ENCODE measurements around the gene GLE1.

The GLE1 gene

GRCh38 chr9:128494746-128495129 is 9.8 kb upstream of the GLE1 start:
- Histone ChIP-seq H3K4me3 (ENCODE audit: low read length, poor library complexity, severe bottlenecking) (peak overlapping the region; percentile 12), H3K4me2 (ENCODE audit: low read depth, low read length, poor library complexity, severe bottlenecking) (peak overlapping the region; percentile 53), H3K9me3 (ENCODE audit: insufficient read depth, low read depth, low read length) (no peaks in the 10 kb centered on the region)

GRCh38 chr9:128495296-128495695 is 9.2 kb upstream of the GLE1 start:
- Histone ChIP-seq H3K9me2 (replicated peaks; ENCODE audit: low read depth, low read length) (no peaks in the 10 kb centered on the region), H2AFZ (ENCODE audit: low read length) (no peak overlapping the region), H3K27me3 (ENCODE audit: insufficient read depth, low read length, poor library complexity, severe bottlenecking) (no peaks in the 10 kb centered on the region), H3K4me2 (ENCODE audit: low read depth, low read length, poor library complexity, severe bottlenecking) (peak overlapping the region; percentile 53), H3K9me3 (ENCODE audit: insufficient read depth, low read depth, low read length) (no peaks in the 10 kb centered on the region), H3K4me1 (ENCODE audit: insufficient read depth, low read length, poor library complexity, severe bottlenecking) (peaks cover 4% of the 10 kb centered on the region), H3K36me3 (ENCODE audit: insufficient read depth, low read length) (peaks cover 72% of the 10 kb centered on the region; the same call in 1 of the 2 replicates), H4K20me1 (ENCODE audit: insufficient read depth, low read length, poor library complexity, severe bottlenecking) (no peaks in the 10 kb centered on the region), H3F3A (ENCODE audit: low read depth) (no peaks in the 10 kb centered on the region), H3K4me3 (ENCODE audit: low read length, poor library complexity, severe bottlenecking) (no peak overlapping the region), H3K79me2 (ENCODE audit: insufficient read depth, low read length) (no peaks in the 10 kb centered on the region), H3K9ac (ENCODE audit: low read depth, low read length, poor library complexity, severe bottlenecking) (peak overlapping the region; percentile 56)
- no peak for TF ChIP-seq CTCF (conservative IDR thresholded peaks at IDR 0.05; ENCODE audit: low read length)
- no peak for TF ChIP-seq EZH2phosphoT487 (IDR thresholded peaks at IDR 0.05; ENCODE audit: borderline replicate concordance)

More at GRCh38 chr9:128494746-128495129, 9.8 kb upstream of the GLE1 start:
- H3K79me2 ChIP-seq (ENCODE audit: insufficient read depth, low read length) = no peaks in the 10 kb centered on the region
- no peaks in the 10 kb centered on the region for H3F3A ChIP-seq (ENCODE audit: low read depth)
- no peaks in the 10 kb centered on the region for H3K9me2 ChIP-seq (replicated peaks; ENCODE audit: low read depth, low read length)
- H3K4me1 ChIP-seq (ENCODE audit: insufficient read depth, low read length, poor library complexity, severe bottlenecking) = peaks cover 4% of the 10 kb centered on the region
- TF ChIP-seq EZH2phosphoT487 (IDR thresholded peaks at IDR 0.05; ENCODE audit: borderline replicate concordance) = no peak
- no peaks in the 10 kb centered on the region for H4K20me1 ChIP-seq (ENCODE audit: insufficient read depth, low read length, poor library complexity, severe bottlenecking)
- H3K27me3 ChIP-seq (ENCODE audit: insufficient read depth, low read length, poor library complexity, severe bottlenecking) = no peaks in the 10 kb centered on the region
- H3K36me3 ChIP-seq (ENCODE audit: insufficient read depth, low read length) = peaks cover 70% of the 10 kb centered on the region; the same call in 1 of the 2 replicates
- H3K9ac ChIP-seq (ENCODE audit: low read depth, low read length, poor library complexity, severe bottlenecking) = peak overlapping the region; percentile 56
- no peak overlapping the region for H2AFZ ChIP-seq (ENCODE audit: low read length)

GRCh38 chr9:128495804-128496417 is 8.6 kb upstream of the GLE1 start:
- no peak for TF ChIP-seq CTCF (conservative IDR thresholded peaks at IDR 0.05; ENCODE audit: low read length)
- TF ChIP-seq EZH2phosphoT487 (IDR thresholded peaks at IDR 0.05; ENCODE audit: borderline replicate concordance) = no peak
- Histone ChIP-seq H3K79me2 (ENCODE audit: insufficient read depth, low read length) (no peaks in the 10 kb centered on the region), H3K4me1 (ENCODE audit: insufficient read depth, low read length, poor library complexity, severe bottlenecking) (peaks cover 4% of the 10 kb centered on the region), H3K27me3 (ENCODE audit: insufficient read depth, low read length, poor library complexity, severe bottlenecking) (no peaks in the 10 kb centered on the region), H3F3A (ENCODE audit: low read depth) (no peaks in the 10 kb centered on the region), H3K36me3 (ENCODE audit: insufficient read depth, low read length) (peaks cover 78% of the 10 kb centered on the region; the same call in 1 of the 2 replicates), H3K9me3 (ENCODE audit: insufficient read depth, low read depth, low read length) (no peaks in the 10 kb centered on the region), H3K9me2 (replicated peaks; ENCODE audit: low read depth, low read length) (no peaks in the 10 kb centered on the region), H3K4me3 (ENCODE audit: low read length, poor library complexity, severe bottlenecking) (no peak overlapping the region), H4K20me1 (ENCODE audit: insufficient read depth, low read length, poor library complexity, severe bottlenecking) (no peaks in the 10 kb centered on the region), H2AFZ (ENCODE audit: low read length) (no peak overlapping the region), H3K9ac (ENCODE audit: low read depth, low read length, poor library complexity, severe bottlenecking) (peak overlapping the region; percentile 56), H3K4me2 (ENCODE audit: low read depth, low read length, poor library complexity, severe bottlenecking) (no peak overlapping the region)
